ENCODE results near the gene TSPAN9.

The TSPAN9 gene

DNA sequence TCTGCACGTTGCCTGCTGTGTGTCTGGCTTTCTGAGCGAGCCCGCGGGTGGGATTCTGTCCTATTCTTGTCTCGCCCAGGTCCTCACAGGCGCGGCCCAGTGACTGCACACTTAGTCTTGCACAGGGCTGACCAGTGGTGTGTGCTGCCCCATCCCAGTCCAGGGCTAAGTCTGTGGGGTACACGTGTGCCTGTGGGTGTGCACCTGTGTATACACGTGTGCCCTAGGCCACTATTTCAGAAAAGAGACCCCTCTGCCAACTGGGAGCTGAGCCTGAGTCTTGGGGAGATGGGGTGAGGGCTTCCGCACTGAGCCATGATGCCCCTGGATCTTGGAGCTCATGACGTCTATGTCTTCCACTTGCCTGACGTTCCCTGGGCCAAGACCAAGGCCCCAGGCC is 228.3 kb downstream of the TSPAN9 start:
- in situ Hi-C loops (cut with MboI; ENCODE audit: low sequenced_read_pairs): loop anchor here (25.0 kb wide), 1 partner anchor 482 kb away; no protein-coding TSS in a partner anchor

DNA sequence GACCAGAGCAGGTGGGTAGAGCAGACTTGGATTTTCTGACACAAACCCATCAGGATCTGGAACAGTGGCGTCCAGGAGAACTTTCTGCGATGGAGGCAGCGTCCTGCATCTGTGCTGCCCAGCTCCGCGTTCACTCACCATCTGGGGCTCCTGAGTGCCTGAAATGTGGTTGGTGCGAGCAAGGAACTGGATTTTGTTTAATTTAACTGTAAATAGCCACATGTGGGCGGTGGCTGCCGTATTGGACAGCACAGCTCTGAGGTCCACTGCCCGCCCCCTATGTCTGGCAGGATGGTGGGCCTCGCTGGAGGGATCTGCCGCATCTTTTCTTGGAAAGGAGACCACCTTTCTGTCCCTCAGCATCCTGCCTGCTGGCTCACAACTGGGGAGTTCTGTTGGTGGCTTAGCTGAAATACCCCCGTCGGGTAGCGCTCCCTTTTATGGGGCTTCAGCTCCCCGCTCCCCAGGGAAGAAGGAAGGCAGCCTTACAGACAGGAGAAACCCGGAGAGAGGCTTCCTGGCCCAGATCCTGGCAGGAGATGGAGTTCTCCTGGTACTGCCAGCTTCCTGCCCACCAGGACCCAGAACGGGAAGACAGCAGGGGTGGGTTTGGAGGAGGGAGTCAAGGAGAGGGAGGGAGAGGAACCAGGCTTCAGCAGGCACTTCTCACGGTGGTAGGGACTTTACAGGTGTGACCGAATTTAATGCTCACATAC is 228.9 kb downstream of the TSPAN9 start:
- in situ Hi-C loops (cut with MboI; ENCODE audit: low sequenced_read_pairs): loop anchor here (25.0 kb wide), 1 partner anchor 481 kb away; no protein-coding TSS in a partner anchor

DNA sequence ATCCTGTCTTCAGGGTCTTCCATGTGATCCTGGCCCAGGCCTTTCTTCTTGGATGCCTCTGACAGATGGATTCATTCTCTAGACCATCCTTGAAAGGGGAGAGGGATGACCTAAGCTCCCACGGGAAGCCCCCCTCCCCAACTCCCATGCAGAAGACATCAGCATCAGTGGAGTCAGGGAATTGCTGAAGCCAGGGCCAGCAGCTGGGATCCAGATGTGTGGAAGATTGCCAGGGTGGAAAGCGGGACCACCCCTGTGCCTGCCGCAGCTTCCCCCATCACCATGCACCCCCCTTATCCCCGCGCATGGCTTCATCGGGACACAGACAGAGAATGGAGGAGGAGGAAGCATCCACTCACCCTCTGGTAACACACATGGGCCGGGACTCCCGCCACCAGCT is 230.2 kb downstream of the TSPAN9 start:
- in situ Hi-C loops (cut with MboI; ENCODE audit: low sequenced_read_pairs): loop anchor here (25.0 kb wide), 1 partner anchor 480 kb away; no protein-coding TSS in a partner anchor

DNA sequence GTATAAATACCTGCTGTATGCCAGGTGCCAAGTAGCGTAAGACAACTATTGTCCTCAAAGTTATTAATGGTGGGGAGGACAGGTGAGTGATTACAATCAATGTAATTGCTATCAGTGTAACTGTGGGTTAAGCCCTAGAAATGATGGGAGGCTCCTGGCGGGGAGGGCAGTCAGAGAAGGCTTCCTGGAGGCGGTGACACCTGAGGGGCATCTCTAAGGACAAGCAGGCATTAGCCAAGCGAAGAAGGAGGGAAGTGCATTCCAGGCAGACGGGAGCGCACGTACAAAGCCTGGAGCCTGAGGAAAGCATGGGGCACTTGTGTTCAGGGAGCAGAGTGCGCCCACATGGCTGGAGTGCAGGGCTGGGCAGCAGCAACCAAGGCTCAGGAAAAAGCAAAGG is 230.9 kb downstream of the TSPAN9 start:
- in situ Hi-C loops (cut with MboI; ENCODE audit: low sequenced_read_pairs): loop anchor here (25.0 kb wide), 1 partner anchor 479 kb away; no protein-coding TSS in a partner anchor

DNA sequence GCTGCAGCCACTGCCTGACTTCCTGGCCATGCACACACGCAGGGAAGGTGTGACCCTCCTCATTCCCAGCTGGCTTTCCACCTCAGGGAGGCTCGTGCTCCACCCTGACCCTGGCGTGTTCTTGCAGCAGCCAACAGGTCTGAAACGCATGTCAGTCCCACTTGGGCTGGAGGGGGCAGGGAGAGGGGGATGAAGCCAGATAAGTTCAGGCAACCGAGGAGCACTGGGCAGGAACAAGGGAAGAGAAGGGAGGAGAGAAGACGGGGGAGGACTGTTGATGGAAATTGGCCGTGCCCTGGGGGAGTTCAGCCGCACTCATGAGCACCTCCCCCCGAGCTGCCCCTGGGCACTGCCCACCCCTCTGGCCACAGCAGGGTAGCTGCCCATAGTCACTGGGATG is 231.4 kb downstream of the TSPAN9 start:
- in situ Hi-C loops (cut with MboI; ENCODE audit: low sequenced_read_pairs): loop anchor here (25.0 kb wide), 1 partner anchor 479 kb away; no protein-coding TSS in a partner anchor

DNA sequence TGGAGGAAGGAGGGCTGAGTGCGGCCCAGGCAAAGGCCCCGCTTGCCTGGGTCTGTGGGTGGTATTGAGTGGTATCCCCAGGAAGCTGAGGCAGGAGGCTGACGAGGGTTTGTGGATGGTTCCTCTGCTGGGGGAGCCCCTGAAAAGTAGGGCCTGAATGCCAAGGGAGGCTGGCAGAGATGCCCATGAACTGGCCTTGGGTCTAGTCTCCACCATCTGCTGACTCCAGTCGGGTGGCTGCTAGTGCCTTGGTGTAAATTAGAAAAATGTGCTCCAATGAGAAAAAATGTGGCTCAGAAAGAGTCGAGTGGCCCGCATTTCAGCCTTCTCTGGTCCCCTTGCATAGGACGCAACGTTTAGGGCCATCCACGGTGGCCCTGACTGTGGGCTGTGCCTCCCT is 232.6 kb downstream of the TSPAN9 start:
- in situ Hi-C loops (cut with MboI; ENCODE audit: low sequenced_read_pairs): loop anchor here (25.0 kb wide), 1 partner anchor 477 kb away; no protein-coding TSS in a partner anchor

DNA sequence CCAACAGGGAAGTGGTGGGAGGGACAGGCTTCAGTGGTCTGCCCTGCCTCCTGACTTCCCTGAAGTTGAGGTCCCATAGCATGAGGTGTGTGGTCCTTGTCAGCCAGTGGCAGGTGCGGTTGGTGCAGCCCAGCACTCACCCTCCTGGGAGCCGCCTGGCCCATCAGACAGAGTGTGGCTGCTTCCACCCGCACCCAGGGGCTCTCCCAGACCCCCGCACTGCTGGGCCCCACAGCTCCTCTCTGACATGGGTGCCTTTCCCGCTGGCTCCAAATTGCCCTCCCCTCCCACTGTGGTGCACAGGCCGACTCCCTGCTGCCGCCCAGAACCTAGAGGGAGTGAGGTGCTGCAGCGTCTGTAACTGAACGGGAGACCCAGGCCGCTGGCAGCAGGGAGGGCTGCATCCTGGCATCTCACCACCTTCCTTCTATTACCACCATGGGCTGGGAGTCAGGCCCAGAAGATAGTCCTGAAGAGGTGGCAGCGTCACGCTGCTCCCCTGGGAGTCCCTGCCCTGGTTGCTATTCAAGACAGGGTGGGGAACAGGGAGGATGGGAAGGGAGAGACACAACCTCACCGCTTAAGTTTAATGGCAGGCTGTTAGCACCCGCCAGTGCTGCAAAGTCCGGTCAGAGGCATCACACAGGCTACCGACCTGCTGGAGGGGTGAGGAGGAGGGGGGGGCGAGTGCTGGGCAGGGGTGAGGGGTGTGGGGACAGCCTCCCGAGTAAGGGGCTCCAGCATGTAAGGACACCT is 233.3 kb downstream of the TSPAN9 start:
- in situ Hi-C loops (cut with MboI; ENCODE audit: low sequenced_read_pairs): loop anchor here (25.0 kb wide), 1 partner anchor 477 kb away; no protein-coding TSS in a partner anchor

DNA sequence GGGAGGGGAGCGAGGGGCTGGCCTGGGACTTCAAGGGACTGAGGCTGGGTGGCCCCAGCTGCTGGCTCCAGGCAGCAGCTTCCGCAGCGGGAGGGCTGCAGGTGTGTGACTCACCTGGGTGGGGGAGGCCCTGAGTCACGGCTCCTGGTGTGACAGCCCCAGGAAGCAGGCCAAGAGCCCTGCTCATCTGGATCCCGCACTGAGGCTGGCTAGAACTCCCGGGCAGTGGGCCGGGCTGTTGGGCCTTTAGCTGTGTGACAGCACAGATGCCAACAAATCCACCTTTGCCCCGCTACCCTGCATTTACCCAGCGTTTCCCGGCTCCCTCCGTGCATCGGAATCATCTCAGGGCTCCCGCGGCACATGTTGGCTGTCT is 233.8 kb downstream of the TSPAN9 start:
- in situ Hi-C loops (cut with MboI; ENCODE audit: low sequenced_read_pairs): loop anchor here (25.0 kb wide), 1 partner anchor 476 kb away; no protein-coding TSS in a partner anchor

DNA sequence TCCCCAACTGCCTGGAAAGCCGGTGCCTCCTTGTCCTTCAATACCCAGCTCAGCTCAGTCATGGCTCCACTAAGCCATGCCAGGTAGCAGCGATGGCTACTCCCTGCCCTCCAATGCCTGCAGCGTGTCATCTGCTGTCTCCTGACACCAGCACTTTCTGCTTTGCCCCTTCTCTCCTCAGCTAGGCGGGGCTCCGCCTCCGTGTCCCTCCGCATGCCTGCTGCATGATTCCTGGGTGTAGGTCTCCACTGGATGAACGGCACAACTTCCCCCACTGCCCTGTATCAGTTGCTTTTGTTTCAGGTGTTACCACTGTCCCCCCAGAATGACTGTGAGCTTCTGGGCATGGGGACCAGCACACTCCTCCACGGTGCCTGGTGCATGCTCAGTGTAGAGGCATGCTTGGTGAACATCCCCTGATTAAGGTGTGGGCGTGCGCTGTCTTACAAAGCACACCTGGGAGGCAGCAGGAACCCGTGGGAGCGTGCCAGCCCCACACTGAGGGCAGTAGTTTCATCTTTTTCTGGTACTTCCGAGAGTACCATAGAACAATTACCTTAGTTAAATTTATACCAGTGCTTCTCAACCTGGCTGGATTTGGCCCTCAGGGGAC is 234.4 kb downstream of the TSPAN9 start:
- in situ Hi-C loops (cut with MboI; ENCODE audit: low sequenced_read_pairs): loop anchor here (25.0 kb wide), 1 partner anchor 476 kb away; no protein-coding TSS in a partner anchor

DNA sequence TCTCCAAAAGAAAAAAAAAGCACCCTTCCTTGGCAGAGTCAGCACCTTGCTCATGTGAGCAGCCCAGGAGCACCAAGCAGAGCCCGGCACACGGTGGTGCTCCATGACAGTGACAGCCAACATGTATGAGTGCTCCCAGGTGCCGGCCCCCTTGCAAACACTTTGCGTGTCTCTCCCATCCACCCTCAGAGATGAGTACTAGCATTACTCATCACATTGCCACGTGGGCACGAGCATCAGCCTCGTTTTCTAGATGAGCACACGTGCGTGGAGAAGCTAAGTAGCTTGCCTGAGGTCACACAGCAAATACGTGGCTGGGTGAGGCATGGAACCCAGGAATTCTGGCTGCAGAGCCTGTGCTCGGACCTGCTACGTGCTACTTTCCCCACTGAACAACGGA is 235.9 kb downstream of the TSPAN9 start:
- in situ Hi-C loops (cut with MboI; ENCODE audit: low sequenced_read_pairs): loop anchor here (25.0 kb wide), 1 partner anchor 474 kb away; no protein-coding TSS in a partner anchor

DNA sequence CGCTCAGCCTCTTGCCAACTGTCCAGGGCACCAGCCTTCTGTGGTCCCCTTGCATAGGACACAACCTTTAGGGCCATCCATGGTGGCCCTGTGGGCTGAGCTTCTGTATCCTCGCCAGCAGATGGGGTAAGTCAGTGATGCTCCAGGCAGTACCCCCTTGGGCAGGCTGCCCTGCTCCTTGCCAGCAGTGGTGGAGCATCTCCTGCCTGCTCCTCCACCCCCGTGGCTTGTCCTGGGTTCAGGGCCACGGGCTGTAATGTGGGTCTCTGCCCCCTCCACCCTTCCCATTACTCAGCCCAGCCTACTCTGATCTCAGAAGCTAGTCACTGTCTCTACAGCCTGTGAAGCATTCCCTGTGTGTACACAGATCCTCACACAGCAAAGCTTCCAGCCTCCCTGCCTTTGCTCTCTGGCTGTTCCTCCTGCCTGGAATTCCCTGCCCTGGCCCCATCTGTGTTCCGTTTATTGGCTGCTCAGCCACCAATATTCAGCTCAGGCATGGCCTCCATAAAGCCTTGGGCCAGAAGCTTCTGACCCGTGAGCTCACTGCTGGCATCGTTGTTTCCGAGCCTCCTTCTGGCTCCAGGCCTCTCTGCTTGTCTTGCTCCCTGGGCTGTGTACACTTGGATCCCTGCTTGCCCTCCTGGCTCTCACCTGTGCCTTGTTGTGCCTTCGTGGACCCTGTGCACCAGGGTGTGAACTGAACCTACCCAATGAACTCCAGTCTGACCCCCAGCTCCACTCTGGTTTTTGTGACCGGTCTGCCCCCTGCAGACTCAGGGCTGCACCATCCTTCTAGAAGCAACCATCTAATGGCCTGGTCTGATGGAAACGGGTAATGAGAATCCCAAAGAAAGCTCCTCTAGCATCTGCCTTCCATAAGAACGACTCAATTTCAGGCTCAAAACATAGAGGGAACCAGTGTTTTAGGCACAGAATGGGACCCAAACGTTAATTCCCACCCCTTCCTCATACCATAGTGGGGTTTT is 236.8 kb downstream of the TSPAN9 start:
- in situ Hi-C loops (cut with MboI; ENCODE audit: low sequenced_read_pairs): loop anchor here (25.0 kb wide), 1 partner anchor 473 kb away; no protein-coding TSS in a partner anchor

DNA sequence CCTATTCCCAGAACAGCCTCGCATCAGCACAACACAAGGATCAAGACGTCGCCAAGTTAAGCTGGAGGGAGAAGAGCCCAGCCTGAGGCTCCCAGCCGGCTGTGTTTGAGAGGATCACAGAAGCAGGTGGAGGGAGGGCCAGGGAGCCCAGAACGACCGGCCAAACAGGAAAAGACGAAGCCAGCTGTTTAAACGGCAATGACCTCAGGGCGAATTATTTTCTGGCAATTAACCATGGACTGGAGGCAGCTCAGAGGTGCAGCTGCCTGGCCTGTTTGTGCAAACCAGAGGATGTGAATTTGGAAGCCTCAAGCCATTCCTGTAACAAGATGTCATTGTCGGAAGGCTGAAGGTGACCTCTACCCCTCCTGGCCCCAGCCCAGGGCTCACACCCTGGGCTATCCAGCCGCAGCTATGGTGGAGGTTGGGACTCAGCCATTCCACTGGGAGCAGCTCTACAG is 238.1 kb downstream of the TSPAN9 start:
- in situ Hi-C loops (cut with MboI; ENCODE audit: low sequenced_read_pairs): loop anchor here (25.0 kb wide), 1 partner anchor 472 kb away; no protein-coding TSS in a partner anchor

DNA sequence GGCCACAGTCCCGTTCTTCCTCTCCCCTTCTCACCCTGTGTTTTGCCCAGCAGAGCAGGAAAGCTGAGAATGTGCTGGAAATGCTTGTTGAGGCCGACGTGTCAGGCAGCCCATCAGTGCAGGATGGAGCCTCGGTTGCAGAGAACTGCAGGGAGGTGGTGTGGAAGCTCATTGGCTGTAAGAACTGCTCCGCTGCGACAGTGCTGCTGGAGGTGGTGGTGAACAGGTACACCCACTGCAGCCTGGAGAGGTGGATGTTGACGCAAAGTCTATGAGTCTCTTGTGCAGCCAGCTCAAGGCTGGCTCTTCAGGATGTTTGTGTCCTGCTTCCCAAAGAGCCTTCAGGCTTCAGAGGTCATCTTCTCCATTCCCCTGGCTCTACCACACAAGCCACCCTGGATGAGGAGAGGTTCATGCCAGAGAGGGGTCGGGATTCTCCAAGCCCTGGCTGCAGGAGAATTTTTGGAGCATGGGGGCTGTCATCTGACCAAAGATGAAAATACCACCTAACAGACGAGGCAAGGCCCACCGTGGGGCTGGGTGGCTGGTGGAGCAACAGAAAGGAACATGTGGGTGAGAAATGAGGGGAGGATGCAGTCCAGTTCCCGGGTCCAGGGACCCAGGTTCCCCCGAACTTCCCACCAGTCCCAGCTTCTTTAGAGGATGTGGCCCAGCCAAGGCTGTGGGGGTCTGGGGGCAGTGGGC is 239.7 kb downstream of the TSPAN9 start:
- in situ Hi-C loops (cut with MboI; ENCODE audit: low sequenced_read_pairs): loop anchor here (25.0 kb wide), 1 partner anchor 470 kb away; no protein-coding TSS in a partner anchor

DNA sequence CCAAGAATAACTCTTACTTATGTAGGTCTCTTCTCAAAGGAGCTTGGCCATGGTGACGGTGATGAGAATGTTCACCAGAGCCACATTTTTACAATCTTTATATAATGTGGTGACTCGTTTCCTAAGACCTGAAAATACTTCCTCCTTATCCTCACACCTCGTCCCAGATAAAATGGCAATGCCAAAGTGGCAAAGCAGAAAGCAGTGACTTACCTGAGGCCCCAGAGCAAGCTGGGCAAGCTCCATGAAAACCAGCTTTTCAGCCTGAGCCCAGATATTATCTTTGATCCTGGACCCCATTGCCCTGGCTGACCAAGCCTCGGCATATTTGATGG is 240.3 kb downstream of the TSPAN9 start:
- in situ Hi-C loops (cut with MboI; ENCODE audit: low sequenced_read_pairs): loop anchor here (25.0 kb wide), 1 partner anchor 470 kb away; no protein-coding TSS in a partner anchor

DNA sequence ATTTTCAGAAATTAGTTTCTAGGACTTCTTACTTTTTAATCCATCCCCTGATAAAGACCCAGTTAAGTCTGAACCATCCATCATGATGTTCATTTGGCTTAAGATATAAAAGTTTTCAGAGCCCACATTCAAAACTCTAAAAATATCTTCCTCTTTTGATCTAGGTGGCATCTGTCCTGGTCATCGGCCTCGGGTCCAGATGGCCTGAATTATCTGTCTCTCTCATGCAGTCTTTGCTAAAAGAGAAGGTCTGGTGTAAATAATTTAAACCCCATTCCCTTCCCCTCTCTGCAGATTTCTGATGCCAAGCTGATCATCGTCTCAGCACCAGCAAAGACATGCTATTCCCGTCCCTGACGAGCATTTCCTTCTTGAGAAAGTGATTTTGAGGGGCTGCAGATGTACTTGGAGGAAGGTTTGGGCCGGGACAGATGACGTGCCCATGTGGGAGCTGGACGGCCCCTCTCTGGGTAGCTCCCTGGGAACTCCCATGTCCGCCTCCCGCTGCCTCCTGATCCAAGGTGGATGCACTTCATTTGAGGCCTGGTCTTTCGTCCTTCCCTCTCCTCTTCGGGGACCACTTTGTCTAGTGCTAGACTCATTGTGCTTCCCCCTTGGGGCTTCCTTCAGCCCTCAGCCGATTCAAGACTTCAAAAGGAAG is 240.8 kb downstream of the TSPAN9 start:
- in situ Hi-C loops (cut with MboI; ENCODE audit: low sequenced_read_pairs): loop anchor here (25.0 kb wide), 1 partner anchor 469 kb away; no protein-coding TSS in a partner anchor

DNA sequence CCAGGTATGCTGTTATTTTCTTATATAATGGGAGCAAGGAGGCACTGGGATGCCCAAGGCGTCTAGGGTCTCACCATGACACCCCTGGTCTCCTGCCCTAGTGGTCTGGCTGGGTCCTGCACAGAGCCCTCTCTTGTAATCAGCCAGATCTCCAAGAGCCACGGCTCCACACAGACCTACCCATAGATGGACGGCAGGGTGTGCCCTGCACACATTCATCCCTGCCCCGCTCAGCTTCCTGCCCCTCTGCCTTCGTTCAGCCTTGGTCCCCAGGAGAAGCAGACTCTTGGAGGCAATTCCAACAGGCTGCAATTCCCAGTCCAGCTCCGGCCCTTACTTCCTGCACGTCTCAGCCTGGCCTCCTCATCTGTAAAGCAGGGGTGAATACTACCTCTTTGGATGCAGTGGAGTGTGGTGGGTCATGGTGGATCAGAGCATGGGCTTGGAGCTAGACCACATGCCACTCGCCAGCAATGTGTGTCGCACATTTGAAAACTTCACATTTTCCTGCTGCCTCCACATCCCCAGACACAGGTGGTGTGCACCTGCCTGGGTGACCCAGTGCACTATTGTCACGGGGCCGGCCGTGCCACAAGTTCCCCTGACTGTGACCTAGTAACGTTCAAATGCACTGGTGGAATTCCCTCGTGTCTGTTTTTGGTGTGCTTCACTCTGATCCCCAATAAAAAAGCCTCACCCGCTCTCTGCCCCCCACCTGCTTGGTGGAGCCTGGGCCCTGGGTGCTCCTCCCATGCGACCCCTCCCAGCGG is 242.7 kb downstream of the TSPAN9 start:
- in situ Hi-C loops (cut with MboI; ENCODE audit: low sequenced_read_pairs): loop anchor here (25.0 kb wide), 1 partner anchor 467 kb away; no protein-coding TSS in a partner anchor

DNA sequence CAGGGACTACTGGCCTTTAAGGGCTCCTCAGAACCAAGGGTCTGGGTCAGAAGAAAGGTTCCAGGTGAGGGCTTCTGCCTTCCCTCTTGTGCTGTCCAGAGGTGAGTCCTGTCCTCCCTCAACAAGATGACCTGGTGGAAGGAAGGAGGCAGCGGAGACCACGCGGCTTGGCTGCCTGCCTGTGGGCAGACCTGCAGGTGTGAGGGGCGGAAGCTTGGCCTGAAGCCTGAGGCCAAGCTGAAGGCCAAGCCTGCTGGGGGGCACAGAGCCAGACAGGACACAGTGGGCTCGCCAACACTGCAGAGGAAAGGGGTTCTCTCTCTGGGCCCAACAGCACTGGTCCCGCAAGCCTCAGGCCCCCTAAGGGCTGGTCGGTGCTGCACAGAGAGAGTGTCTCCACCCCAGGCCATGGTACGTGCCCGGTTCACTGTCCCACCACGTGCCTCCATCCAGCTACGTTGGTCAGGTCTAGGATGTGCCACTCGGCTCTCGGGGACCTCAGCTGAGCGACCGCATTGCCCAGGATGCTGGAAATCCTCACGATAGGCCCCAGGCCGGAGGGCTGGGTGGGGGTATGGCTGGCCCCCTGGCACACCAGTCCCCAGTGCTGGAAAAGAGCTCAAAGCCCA is 243.8 kb downstream of the TSPAN9 start:
- in situ Hi-C loops (cut with MboI; ENCODE audit: low sequenced_read_pairs): loop anchor here (25.0 kb wide), 1 partner anchor 466 kb away; no protein-coding TSS in a partner anchor
